NCI-H526 (cell line): ENCODE data around the gene CDKN2D.
"Not testable (repeated sequence)": the region's sequence is repeated elsewhere in the genome, so short reads cannot be mapped to it uniquely, and the experiment has no call there.

Experiments
- DNase-seq, 2 experiments: peaks; one replicate each; lab custom pipeline; 2025; lab: John Stamatoyannopoulos, UW

Gene CDKN2D

DNA sequence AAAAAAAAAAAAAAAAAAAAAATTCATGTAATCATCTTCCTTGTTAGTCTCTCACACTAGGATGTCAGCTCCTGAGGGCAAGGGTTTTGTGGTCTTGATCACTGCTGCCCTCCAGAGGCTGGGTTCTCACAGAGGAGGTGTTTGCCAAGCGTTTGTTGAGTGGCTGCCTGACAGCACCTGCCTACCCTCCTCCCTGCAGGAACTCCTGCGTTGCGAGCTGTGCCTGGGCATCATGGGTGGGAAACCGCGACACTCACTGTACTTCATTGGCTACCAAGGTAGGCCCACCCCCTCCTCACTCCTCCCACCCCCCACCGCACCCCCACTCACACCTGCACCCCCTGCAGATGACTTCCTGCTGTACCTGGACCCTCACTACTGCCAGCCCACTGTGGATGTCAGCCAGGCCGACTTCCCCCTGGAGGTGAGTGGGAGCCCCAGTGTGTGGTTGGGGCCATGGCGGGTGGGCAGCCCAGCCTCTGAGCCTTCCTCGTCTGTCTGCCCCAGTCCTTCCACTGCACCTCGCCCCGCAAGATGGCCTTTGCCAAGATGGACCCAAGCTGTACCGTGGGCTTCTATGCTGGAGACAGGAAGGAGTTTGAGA lies 17.0 kb downstream of the CDKN2D start:
- peak in 1 of 2 experiments; percentile 10 for DNase-seq

DNA sequence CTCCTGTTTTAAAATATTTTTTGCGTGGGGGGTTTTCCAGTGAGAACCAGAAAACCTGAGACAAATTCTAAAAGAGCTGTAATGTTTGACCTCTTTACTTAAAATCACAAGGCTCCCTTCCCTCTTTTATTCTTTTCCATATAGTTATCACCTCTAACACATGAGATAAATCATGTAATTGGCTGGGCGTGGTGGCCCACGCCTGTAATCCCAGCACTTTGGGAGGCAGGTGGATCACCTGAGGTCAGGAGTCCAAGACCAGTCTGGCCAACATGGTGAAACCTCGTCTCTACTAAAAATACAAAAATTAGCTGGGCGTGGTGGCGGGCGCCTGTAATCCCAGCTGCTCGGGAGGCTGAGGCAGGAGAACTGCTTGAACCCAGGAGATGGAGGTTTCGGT lies 17.8 kb downstream of the CDKN2D start:
- DNase-seq: not testable (repeated sequence)

DNA sequence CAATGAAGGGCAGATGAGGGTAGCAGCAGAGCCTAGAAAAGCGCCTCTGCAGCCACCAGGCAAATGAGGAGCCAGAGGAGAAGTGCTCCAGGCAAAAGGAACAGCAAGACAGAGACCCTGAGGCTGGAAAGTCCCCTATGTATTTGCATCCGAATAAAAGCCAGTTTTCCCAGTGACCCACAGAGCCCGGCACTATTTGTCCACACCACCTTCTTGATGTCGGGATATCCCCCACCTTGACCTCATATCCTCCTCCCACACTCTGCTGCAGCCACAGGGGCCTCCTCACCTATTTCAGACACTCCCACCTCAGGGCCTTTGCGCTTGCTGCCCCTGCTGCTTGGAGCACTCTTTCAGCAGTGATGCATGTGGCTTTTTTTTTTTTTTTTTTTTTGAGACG lies 18.4 kb downstream of the CDKN2D start:
- no peak for DNase-seq

DNA sequence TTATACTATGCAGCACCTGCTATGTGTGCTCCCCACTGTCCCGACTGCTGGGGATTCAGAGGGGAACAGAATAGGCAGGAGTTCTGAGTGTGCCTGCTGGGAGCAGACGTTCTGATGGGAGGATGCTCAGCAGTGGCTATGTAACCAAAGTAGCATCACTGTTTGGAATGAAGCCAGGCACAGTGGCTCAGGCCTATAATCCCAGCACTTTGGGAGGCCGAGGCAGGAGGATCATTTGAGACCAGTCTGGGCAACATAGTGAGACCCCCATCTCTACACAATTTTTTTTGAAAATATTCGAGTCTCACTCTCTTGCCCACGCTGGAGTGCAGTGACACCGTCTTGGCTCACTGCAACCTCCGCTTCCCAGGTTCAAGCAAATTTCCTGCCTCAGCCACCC lies 19.0 kb downstream of the CDKN2D start:
- no peak for DNase-seq

DNA sequence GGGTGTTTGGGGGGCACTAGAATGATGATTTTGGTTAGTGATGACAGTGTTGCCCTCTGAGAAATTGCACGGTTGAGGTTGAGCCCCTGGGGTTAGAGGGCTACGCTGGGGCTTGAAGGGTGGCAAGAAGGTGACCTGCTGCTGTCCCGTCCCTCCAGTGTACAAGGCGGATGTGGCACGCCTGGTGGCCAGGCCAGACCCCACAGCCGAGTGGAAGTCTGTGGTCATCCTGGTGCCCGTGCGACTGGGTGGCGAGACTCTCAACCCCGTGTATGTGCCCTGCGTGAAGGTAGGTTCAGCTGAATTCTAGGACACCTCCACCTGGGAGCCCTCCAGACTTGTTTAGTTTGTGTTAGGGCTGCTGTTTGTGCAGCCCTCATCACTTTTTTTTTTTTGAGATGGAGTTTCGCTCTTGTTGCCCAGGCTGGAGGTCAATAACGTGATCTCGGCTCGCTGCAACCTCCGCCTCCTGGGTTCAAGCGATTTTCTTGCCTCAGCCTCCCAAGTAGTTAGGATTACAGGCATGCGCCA lies 20.0 kb downstream of the CDKN2D start:
- DNase-seq: no peak

DNA sequence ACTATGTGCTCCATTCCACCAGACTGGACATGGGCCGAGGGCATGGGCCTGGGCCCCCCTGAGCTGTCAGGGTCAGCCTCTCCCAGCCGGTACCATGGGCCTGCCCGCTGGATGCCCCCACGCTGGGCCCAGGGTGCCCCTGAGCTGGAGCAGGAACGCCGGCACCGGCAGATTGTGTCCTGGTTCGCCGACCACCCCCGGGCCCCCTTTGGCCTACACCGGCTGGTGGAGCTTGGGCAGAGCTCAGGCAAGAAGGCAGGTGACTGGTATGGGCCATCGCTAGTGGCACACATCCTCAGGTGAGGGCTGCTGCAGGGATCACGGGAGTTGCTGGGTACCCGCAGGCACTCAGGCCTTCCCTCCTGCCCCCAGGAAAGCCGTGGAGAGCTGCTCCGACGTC lies 22.0 kb downstream of the CDKN2D start:
- no peak for DNase-seq

DNA sequence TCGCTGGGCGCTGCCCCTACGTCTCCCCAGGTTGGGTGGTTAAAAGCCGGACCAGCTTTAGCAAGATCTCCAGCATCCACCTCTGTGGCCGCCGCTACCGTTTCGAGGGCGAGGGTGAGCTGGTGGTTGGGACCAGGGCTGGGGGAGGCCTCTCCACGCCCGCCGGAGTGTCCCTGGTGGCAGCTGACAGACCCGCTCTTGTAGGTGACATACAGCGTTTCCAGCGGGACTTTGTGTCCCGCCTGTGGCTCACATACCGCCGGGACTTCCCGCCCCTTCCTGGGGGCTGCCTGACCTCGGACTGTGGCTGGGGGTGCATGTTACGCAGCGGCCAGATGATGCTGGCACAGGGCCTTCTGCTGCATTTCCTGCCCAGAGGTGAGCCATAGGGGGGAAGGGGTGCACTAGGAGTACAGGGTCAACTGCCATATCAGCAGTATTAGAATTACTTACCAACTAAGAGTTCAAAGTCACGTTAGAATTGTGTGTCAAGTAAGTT lies 24.0 kb downstream of the CDKN2D start:
- no peak for DNase-seq

DNA sequence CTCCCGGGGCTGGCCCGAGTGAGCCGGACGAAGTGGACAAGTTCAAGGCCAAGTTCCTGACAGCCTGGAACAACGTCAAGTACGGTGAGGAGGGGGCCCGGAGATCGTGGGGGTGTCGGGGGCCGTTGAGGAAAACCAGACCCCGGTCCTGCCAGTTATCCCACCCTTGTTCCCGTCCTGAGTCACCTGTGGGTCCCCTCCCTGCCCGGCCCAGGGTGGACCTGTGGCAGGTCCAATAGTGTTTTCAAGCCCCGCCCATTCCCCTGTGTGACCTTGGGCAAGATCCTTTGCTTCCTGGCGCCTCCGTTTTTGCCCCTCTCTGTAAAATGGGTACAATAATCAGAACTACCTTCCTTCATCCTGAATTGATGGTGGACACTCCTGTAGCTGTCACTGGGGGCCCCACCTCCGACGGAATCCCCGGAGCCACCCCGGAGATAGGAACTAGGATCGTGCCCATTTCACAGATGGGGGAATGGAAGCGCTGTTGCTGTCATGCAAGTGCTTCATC lies 24.5 kb downstream of the CDKN2D start:
- no peak for DNase-seq

DNA sequence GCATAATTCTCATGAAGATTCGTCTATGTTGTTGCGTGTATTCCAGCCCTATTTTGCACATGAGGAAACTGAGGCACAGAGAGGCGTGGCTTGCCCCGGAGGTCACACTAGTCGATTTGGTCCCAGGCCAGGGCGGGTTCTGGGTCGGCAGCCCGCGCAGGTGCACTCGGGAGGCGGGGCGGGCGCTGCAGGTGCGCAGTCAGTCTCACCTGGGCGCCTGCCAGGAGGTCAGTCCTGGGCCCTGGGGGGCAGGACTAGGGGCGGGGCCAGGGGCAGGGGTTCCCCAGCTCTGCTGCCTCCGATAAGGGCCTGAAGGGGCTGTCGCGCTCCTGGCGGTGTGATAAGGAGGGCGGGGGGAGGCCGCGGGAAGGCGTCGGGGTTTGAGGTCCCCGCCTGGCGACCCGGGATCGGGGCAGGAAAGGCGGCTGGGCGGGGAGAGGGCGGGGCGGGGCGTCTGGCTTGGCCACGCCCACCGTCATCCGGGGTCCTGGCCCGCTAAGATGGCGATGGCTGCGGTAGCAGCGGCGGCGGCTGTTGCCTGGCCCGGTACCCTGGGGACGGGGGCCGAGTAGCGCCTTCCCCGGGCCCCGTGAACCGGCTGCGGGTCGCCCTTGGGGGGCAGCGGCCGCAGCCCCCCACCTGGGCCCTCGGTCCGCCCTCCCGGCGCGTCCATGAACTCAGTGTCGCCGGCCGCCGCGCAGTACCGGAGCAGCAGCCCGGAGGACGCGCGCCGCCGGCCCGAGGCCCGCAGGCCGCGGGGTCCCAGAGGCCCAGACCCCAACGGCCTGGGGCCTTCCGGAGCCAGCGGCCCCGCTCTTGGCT lies 25.1 kb downstream of the CDKN2D start, which contains the start of gene ATG4D:
ATG4D (plus strand) TSS at position 485 of the 822 bp plus-strand sequence; CDS start at position 672, 187 bp downstream.
- peak; percentile 62 to 86 for DNase-seq

DNA sequence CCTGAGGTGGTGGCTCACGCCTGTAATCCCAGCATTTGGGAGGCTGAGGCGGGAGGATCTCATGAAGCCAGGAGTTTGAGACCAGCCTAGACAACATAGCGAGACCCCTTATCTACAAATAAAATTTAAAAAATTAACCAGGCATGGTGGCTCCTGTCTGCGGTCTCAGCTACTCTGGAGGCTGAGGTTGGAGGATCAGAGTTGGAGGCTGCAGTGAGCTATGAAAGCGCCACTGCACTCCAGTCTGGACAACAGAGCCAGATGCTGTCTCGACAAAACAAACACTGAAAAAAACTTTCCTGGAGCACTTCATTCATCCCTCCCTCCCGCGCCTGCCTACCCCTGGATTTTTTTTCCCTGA lies 25.7 kb downstream of the CDKN2D start:
- DNase-seq: no peak

DNA sequence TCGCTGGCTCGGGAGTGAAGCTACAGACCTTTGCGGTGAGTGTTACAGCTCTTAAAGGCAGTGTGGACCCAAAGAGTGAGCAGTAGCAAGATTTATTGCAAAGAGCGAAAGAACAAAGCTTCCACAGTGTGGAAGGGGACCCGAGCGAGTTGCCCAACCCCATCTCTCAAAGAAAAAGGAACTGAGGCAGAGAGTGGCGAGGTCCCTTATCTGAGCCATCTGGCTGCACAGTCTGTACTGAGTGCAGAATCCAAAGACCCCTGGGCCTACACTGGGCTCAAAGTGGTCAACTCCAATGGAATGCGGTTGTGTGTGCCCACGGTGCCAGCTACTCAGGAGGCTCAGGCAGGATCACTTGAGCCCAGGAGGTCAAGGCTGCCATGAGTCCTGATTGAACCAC lies 29.8 kb downstream of the CDKN2D start:
- not testable (repeated sequence) for DNase-seq

DNA sequence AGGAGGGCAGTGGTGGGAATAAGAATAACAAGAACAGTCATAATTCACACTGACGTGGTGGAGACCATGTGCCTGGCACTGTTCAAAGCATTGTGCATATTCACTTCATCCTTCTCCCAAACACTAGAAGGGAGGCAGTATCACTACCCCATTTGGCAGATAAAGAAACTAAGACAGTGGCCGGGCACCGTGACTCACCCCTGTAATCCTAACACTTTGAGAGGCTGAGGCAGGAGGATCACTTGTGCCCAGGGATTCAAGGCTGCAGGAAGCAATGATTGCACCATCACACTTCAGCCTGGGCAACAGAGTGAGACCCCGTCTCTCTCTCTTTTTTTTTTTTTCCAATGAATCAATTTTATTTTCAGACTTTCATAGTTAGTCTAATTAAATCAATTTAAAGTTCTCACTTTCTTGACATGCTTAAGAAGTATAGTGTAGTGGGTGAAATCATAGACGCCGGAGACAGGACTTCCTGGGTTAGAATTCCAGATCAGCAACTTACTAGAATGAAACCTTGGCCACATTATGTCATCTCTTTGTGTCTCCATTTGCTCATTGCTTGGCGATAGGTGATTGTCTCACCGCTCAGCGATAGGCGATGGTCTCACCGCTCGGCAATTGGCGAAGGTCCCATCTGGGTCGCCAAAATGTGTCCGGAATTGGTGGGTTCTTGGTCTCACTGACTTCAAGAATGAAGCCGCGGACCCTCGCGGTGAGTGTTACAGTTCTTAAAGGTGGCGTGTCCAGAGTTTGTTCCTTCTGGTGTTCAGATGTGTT lies 30.4 kb downstream of the CDKN2D start:
- DNase-seq: no peak

DNA sequence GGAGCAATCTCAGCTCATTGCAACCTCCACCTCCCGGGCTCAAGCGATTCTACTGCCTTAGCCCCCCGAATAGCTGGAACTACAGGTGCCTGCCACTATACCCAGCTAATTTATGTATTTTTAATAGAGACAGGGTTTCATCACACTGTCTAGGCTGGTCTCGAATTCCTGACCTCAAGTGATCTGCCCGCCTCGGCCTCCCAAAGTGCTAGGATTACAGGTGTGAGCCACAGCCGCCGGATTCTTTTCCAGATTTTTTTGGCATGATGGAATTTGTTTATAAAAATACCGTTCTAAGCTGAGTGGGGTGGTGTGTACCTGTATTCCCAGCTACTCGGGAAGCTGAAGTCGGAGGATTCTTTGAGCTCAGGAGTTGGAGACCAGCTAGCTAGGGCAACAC lies 31.1 kb downstream of the CDKN2D start:
- DNase-seq: no peak

DNA sequence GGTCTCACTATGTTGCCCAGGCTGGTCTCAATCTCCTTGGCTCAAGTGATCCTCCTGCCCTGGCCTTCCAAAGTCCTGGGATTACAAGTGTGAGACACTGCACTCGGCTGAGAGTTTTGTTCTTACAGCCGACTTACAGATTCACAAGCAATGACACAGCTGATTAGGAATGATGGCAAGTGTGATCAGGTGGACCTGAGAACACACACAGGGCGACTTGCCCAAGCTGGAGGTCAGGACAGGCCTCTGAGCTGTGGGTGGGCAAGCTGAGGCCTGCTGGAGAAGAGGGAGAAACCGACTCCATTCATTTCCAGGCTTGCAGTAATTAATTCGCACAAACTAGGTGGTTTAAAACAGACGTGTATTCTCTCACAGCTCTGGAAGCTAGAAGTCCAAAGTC lies 33.2 kb downstream of the CDKN2D start:
- no peak for DNase-seq

DNA sequence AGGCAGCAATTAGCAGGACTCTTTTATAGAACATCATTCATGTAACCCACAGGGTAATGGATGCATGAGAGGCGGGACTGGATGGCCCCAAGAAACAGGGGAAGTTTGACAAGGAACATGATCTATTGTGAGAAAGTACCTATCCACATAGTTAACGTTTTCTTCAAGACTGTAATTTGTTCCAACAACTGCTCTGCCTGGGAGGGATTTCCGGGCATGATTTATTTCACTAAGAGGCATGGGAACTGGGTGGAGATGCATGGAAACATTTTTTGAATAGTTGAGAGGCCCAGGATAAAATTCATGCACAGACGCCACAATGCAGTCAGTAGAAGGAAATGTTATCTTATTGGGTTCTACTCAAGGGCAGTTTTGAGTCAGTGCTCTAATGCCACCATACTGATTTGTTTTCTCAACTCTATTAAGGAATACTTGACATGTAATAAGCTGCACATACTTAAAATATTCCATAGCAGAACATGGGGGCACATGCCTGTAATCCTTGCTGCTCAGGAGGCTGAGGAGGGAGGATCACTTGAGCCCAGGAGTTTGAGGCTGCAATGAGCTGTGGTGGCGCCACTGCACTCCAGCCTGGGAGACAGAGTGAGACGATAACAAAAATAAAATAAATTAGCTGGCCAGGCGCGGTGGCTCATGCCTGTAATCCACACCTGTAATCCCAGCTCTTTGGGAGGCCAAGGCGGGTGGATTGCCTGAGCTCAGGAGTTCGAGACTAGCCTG lies 35.0 kb downstream of the CDKN2D start:
- no peak for DNase-seq

DNA sequence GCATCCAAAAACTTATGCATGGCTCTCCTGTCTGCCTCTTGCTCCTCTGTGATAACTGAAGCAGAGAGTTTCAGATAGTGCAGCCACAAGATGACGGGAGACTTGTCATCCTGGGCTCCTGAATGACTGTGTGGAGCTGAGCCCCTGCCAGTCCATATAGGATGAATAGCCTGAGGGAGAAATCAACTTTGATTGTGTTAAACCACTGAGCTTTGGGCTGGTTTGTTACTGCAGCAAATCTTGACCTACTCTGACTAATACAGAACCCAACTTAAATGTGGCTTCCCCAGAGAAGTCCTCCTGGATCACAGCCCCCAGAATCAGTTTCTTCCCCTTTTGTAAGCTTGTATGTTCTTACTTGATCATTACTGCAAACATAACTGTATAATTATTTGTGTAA lies 36.3 kb downstream of the CDKN2D start:
- no peak for DNase-seq

DNA sequence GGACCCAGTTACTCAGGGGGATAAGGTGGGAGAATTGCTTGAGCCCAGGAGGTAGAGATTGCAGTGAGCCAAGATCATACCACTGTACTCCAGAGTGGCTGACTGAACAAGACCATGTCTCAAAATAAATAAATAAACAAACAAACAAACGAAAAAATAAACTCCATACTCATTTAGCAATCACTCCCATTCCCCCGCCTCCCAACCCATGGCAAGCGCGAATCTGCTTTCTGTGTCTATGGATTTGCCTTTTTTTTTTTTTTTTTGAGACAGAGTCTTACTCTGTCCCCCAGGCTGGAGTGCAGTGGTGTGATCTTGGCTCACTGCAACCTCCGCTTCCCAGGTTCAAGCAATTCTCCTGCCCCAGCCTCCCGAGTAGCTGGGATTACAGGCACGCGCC lies 41.9 kb downstream of the CDKN2D start:
- not testable (repeated sequence) for DNase-seq

DNA sequence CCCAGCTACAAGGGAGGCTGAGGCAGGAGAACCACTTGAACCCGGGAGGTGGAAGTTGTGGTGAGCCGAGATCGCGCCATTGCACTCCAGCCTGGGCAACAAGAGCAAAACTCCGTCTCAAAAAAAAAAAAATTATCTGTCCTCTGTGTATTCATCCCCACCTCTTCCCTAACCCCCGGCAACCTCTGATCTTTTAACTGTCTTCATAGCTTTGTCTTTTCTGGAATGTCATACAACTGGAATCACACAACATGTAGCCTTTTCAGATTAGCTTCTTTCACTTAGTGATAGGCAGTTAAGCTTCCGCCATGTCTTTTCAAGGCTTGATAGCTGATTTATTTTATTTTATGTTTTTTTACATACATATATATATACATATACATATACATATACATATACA lies 43.1 kb downstream of the CDKN2D start:
- no peak for DNase-seq

DNA sequence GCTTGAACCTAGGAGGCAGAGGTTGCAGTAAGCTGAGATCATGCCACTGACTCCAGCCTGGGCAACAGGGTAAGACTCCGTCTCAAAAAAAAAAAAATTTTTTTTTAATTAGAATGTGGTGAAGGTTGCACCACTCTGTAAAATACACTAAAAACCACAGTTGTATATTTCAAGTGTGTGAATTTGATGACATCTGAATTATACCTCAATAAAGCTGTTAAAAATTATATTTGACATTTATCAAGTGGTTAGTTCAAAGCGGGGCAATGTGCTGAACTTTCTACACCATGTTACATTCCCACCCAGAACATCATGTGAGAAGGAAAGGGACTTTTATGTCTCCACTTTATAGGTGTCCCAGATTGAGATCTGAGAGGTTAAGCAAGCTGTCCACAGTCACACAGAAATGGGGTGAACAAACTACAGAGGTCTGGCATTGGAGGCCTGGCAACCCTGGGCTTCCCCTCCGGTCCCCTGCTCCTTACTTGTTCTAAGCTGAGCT lies 45.6 kb downstream of the CDKN2D start:
- no peak for DNase-seq

DNA sequence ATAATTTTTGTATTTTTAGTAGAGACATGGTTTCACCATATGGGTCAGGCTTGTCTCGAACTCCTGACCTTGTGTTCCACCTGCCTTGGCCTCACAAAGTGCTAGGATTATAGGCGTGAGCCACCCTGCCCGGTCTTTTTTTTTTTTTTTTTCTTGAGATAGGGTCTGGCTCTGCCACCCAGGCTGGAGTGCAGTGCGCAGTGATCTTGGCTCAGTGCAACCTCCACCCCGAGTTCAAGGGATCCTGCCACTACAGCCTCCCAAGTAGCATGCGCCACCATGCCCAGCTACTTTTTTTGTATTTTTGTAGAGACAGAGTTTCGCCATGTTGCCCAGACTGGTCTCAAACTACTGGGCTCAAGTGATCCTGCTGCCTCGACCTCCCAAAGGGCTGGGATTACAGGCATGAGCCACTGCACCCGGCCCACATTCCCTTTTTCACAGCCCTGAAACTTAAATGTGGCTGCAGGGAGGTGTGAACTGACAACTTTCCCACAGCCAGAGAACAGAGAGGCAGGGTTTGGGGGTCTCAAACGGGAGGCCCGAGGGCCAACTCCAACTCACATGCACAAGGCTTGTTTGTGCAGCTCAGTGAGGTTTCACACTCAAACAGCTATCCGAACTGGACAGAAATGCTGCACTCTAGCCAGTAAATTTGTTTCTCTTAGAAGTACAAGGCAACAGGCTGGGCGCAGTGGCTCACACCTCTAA lies 47.2 kb downstream of the CDKN2D start:
- DNase-seq: no peak
